ENCODE results near the gene TIGD7.

- TF ChIP-seq POLR2A (IDR thresholded peaks at IDR 0.05) = no peak
- TF ChIP-seq, protein P1, sequence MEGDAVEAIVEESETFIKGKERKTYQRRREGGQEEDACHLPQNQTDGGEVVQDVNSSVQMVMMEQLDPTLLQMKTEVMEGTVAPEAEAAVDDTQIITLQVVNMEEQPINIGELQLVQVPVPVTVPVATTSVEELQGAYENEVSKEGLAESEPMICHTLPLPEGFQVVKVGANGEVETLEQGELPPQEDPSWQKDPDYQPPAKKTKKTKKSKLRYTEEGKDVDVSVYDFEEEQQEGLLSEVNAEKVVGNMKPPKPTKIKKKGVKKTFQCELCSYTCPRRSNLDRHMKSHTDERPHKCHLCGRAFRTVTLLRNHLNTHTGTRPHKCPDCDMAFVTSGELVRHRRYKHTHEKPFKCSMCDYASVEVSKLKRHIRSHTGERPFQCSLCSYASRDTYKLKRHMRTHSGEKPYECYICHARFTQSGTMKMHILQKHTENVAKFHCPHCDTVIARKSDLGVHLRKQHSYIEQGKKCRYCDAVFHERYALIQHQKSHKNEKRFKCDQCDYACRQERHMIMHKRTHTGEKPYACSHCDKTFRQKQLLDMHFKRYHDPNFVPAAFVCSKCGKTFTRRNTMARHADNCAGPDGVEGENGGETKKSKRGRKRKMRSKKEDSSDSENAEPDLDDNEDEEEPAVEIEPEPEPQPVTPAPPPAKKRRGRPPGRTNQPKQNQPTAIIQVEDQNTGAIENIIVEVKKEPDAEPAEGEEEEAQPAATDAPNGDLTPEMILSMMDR (IDR thresholded peaks at IDR 0.05) = no peak
Measured at GRCh38 chr16:3249451-3249850, 55.8 kb downstream of the TIGD7 start.
